Prostate gland (tissue), 2 donors: ENCODE data around the gene TMEM117. TPM values are rescaled to one million over a fixed set of nuclear protein-coding genes. Genes with fewer than 3 reads are reported as not detected.

Experiments used
- DNase-seq: peaks from one replicate; pipeline ENCODE4 v3.0.0-alpha.2; 2019; ENCODE audit warnings: low spot score
- H3K27ac ChIP-seq, 2 donors: fragments of 200-600 bp; sonication (generic); 2 replicates each; pipeline ENCODE4 v1.5.1; 2017 to 2019
- H3K27me3 ChIP-seq: fragments of 200-600 bp; sonication (generic); replicated peaks from 2 replicates; pipeline ENCODE4 v1.5.1; 2019; ENCODE audit not compliant: insufficient read depth
- H3K36me3 ChIP-seq, 2 donors: fragments of 200-600 bp; sonication (generic); 1 replicate in 1 of 2; 2 replicates in 1 of 2; pipeline versions ENCODE4 v1.5.1 to v1.8.1; 2017 to 2019
- H3K4me1 ChIP-seq: fragments of 200-600 bp; sonication (generic); replicated peaks from 2 replicates; pipeline ENCODE4 v1.5.1; 2019
- H3K4me3 ChIP-seq, 2 donors: fragments of 200-600 bp; sonication (generic); 2 replicates each; pipeline ENCODE4 v1.5.1; 2017 to 2019
- H3K9me3 ChIP-seq: fragments of 200-600 bp; sonication (generic); 2 replicates; pipeline ENCODE4 v1.5.1; 2017
- POLR2A ChIP-seq: fragments of 450-650 bp; IDR thresholded peaks from one replicate; pipeline ENCODE4 v1.6.1; 2016; ENCODE audit warnings: antibody characterized with exemption, mild to moderate bottlenecking
- POLR2AphosphoS5 ChIP-seq: sonication (generic); formaldehyde crosslinking; IDR thresholded peaks from one replicate; pipeline ENCODE4 v1.6.1; 2017; ENCODE audit warnings: antibody characterized with exemption
- WGBS: methylation state at CpG from one replicate; pipeline ENCODE4 v1.1.5; 2018; 5-methylcytosine and 5-hydroxymethylcytosine counted together
- intact Hi-C: fragments of 100-400 bp; cut with DNase I; formaldehyde crosslinking; loops from one replicate; pipeline ENCODE4 v1.14.2; 2022
- total RNA-seq, 2 donors: library from RNA; depleted of rRNA; stranded (reverse); fragments of >200 nt; gene quantifications; one replicate each; pipeline ENCODE4 v1.1.0, GENCODE V29; 2016
- TF ChIP-seq, protein P1 (sequence below), 4 experiments: fragments of 200-600 bp in 2 of 4; fragments of 450-650 bp in 2 of 4; sonication (generic) in 2 of 4; IDR thresholded peaks; 1 replicate in 3 of 4; 2 replicates in 1 of 4; pipeline ENCODE4 v1.5.1; 2016 to 2019; ENCODE audit warnings: antibody characterized with exemption in 4 of 4, mild to moderate bottlenecking in 2 of 4, moderate library complexity in 2 of 4

Gene TMEM117
- total RNA-seq, 2 donors from 2014 or later, result 15.5 to 26.5 TPM

DNA sequence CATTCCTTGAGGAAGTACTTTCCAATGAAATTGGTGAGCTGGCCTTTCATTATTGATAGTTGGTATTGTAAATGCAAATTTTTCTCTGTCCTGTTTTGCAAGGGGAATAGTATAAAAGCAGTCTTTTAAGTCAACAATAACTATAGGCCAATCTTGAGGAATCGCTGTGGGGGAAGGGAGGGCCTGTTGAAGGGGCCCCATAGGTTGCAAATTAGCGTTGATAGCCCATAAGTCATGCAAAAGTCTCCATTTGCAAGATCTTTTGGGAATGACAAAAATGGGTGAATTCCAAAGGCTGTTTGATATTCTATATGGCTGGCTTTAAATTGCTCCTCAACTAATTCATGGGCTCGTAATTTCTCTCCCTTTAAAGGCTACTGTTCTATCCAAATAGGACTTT, 143.6 kb downstream of the TMEM117 start:
- intact Hi-C loops, result no loop called here
- H3K9me3 ChIP-seq, result no peaks in the 10 kb centered on the region
- H3K4me1 ChIP-seq, result no peaks in the 10 kb centered on the region
- TF ChIP-seq, protein P1, sequence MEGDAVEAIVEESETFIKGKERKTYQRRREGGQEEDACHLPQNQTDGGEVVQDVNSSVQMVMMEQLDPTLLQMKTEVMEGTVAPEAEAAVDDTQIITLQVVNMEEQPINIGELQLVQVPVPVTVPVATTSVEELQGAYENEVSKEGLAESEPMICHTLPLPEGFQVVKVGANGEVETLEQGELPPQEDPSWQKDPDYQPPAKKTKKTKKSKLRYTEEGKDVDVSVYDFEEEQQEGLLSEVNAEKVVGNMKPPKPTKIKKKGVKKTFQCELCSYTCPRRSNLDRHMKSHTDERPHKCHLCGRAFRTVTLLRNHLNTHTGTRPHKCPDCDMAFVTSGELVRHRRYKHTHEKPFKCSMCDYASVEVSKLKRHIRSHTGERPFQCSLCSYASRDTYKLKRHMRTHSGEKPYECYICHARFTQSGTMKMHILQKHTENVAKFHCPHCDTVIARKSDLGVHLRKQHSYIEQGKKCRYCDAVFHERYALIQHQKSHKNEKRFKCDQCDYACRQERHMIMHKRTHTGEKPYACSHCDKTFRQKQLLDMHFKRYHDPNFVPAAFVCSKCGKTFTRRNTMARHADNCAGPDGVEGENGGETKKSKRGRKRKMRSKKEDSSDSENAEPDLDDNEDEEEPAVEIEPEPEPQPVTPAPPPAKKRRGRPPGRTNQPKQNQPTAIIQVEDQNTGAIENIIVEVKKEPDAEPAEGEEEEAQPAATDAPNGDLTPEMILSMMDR (IDR thresholded peaks at IDR 0.05), result no peak
- TF ChIP-seq POLR2AphosphoS5, result no peak
- no peak for TF ChIP-seq POLR2A
- no peak overlapping the region for H3K27ac ChIP-seq
- no peaks in the 10 kb centered on the region for H3K36me3 ChIP-seq
- DNase-seq, result no peak
- WGBS, result 95% methylated on average over 3 of the region's 3 CpGs
- H3K4me3 ChIP-seq, result no peak overlapping the region
- H3K27me3 ChIP-seq, result no peaks in the 10 kb centered on the region

DNA sequence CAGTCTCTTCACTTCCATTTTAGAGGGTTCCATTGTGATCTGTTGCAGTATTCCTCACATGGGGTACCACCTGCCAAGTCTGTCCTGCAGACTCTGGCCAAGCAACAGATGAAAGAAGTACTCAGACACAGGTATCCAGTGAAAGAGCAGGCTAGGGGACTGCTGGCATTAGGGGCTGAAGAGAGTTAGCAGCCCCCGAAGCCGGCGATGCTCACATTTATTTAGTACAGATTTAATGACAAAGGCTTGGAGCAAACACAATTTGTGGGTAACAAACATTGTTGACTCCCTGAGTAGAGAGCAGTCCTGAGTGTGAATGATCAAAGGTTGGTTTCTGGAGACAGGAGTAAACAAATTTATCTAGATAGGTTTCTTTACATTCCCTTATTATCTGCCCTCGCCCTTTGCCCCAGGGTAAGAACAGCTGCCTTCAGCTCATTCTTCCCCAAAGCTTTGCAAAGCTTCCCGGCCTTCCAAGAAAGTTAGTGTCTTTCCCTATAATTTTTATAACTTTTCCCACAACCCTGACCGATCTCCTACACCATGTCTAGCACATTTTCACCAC, 144.8 kb downstream of the TMEM117 start:
- 96% methylated on average over 6 of the region's 6 CpGs for WGBS
- Histone ChIP-seq H3K4me1 (no peaks in the 10 kb centered on the region), H3K27ac (no peak overlapping the region), H3K27me3 (no peaks in the 10 kb centered on the region), H3K36me3 (no peaks in the 10 kb centered on the region), H3K9me3 (no peaks in the 10 kb centered on the region), H3K4me3 (no peak overlapping the region)
- no peak for DNase-seq
- intact Hi-C loops, result no loop called here
- TF ChIP-seq POLR2A, result no peak
- TF ChIP-seq, protein P1 (IDR thresholded peaks at IDR 0.05), result no peak
- TF ChIP-seq POLR2AphosphoS5, result no peak

DNA sequence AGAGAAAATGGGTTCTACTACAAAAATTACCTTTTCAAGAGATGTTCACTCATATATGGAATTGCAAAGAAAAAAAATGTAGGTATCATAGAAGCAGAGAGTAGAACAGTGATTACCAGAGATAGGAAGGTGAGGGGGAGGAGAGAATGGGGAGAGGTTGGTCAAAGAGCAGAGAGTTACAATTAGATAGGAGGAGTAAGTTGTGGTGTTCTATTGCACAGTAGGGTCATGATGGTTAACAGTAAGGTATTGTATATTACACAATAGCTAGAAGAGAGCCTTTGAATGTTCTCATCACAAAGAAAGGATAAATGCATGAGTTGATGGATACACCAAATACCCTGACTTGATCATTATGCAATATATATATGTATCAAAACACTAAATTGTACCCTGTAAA, 145.8 kb downstream of the TMEM117 start:
- intact Hi-C loops, result no loop called here
- Histone ChIP-seq H3K4me3 (no peak overlapping the region), H3K4me1 (no peaks in the 10 kb centered on the region), H3K27ac (no peak overlapping the region), H3K36me3 (no peaks in the 10 kb centered on the region), H3K9me3 (no peaks in the 10 kb centered on the region), H3K27me3 (no peaks in the 10 kb centered on the region)
- TF ChIP-seq POLR2A, result no peak
- TF ChIP-seq, protein P1 (IDR thresholded peaks at IDR 0.05), result no peak
- no peak for DNase-seq

DNA sequence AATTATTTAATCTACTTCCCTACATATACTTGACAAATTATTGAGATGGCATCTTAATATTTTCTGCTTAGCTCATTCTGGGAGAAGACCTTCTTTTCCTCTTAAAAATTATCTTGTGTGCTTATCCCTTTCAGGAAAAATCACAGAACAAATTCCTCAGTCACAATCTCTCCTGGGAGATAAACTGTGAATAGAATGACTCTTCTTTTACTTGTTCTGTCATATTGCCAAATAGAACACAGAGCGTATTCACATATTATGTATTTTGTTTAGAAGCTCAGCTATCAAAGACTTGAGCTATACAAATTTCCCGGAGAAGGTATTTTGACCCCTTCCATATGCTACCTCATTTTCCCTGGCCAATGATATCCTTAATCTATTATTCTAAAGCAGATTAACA, 146.7 kb downstream of the TMEM117 start:
- H3K4me1 ChIP-seq, result no peaks in the 10 kb centered on the region
- H3K4me3 ChIP-seq, result no peak overlapping the region
- 51% methylated on average over 2 of the region's 2 CpGs for WGBS
- no peaks in the 10 kb centered on the region for H3K36me3 ChIP-seq
- intact Hi-C loops, result no loop called here
- DNase-seq, result no peak
- no peaks in the 10 kb centered on the region for H3K9me3 ChIP-seq
- no peak for TF ChIP-seq POLR2AphosphoS5
- TF ChIP-seq POLR2A, result no peak
- TF ChIP-seq, protein P1 (IDR thresholded peaks at IDR 0.05), result no peak
- no peak overlapping the region for H3K27ac ChIP-seq
- H3K27me3 ChIP-seq, result no peaks in the 10 kb centered on the region

DNA sequence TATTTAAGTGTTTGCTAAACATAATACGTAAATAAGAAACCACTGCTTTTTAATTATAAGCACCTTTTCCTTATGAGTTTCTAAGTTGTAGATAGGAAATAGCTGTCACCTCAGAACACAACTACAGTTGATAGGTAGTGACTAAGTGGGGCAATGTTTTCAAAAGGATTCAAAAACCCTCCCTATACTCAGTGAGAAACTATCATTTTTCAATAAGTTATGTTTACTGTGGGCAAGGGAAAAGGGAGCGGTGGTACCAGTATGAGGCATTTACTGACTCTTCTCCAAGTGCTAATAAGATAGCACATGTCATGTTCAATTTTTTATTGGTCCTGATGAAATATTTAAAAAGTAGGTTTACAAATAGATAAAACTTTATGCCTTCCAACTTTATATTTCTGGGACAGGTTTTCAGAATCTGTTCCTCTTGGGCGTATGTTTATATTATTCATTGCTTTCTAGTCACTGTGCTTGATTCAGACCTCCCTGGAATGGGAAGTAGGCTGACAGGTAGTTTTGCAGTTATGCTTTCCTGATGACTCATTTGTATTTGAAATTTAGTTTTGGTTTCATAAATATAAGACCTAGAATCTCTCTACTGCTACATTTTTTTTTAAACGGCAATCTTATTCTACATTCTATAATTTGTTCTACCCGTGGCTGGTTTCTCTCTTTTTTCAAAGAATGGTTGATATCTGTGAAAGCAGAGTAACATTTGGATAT, 153.1 kb downstream of the TMEM117 start:
- Histone ChIP-seq H3K4me1 (no peaks in the 10 kb centered on the region), H3K27ac (no peak overlapping the region), H3K4me3 (no peak overlapping the region), H3K36me3 (no peaks in the 10 kb centered on the region), H3K27me3 (no peaks in the 10 kb centered on the region), H3K9me3 (no peaks in the 10 kb centered on the region)
- intact Hi-C loops, result no loop called here
- DNase-seq, result no peak
- WGBS, result 54% methylated on average over 5 of the region's 5 CpGs
- no peak for TF ChIP-seq POLR2AphosphoS5
- TF ChIP-seq POLR2A, result no peak
- TF ChIP-seq, protein P1 (IDR thresholded peaks at IDR 0.05), result no peak
